Esophagus muscularis mucosa (tissue), 4 donors: ENCODE measurements around the gene AVL9.

Experiments used
- CTCF ChIP-seq, 3 experiments: fragments of 200-600 bp in 2 of 3; fragments of 450-650 bp in 1 of 3; sonication (generic) in 2 of 3; IDR thresholded peaks; one replicate each; pipeline ENCODE4 v1.5.1; 2017 to 2019; ENCODE audit warnings: antibody characterized with exemption in 3 of 3, mild to moderate bottlenecking in 2 of 3, moderate library complexity in 1 of 3
- EP300 ChIP-seq: sonication (generic); formaldehyde crosslinking; IDR thresholded peaks from one replicate; pipeline ENCODE4 v1.6.1; 2017; ENCODE audit warnings: antibody characterized with exemption
- POLR2A ChIP-seq: fragments of 450-650 bp; IDR thresholded peaks from one replicate; pipeline ENCODE4 v1.6.1; 2017; ENCODE audit warnings: antibody characterized with exemption, moderate library complexity, mild to moderate bottlenecking, low read depth

DNA sequence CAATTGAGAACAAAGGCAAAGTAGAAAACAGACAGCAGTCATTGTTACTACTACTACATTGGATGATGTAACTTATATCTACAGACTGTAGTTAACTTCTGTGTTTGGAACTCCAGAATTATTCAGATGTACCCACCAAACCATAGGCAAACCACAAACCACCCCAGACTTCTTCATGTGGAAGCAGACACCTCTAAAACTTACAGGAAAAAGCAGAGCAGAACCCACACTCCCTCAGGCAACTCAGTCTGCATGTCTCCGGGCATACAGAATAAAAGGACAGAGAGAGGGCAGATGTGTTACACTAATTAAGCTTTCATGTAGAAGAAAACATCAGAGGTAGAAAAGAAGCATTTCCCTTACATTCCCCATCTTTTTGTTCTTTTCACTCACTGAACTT, 14.1 kb upstream of the AVL9 start:
- TF ChIP-seq EP300 (no peak), CTCF (IDR thresholded peaks at IDR 0.05) (no peak), POLR2A (no peak)
